ENCODE results near the gene TMEM44. TPM values are rescaled to one million over a fixed set of nuclear protein-coding genes. Genes with fewer than 3 reads are reported as not detected.
"Not testable (repeated sequence)": the region's sequence is repeated elsewhere in the genome, so short reads cannot be mapped to it uniquely, and the experiment has no call there.

The TMEM44 gene
- total RNA-seq, 1 donor from 2014 or later = 3.3 TPM

DNA sequence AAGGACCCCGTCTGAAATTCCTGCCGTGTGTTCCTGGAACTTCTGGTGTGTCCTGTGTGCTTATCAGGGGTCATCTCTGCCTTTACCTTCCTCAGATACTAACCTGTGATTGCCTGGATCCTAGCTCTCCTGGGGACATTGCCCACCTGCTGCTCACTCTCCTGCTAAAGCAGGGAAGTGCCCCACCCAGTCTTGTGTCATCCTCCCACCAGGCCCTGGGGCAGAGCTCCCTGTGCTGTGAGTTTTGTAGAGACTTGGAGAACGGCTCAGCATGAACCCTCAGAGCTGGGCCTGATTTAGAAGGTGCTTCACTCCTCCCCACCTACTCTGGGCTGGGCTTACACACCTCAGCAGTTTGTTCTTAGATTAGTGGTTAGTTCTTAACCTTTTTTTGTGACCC, 3.8 kb upstream of the TMEM44 start:
- Mint-ChIP-seq H3K27ac (no peak overlapping the region), H3K9me3 (no peaks in the 10 kb centered on the region), H3K27me3 (no peaks in the 10 kb centered on the region), H3K4me1 (peaks cover 16% of the 10 kb centered on the region), H3K4me3 (no peak overlapping the region), H3K36me3 (ENCODE audit: low read depth) (peaks cover 23% of the 10 kb centered on the region)
- intact Hi-C loops (cut with micrococcal nuclease) = no loop called here
- TF ChIP-seq, protein P1, sequence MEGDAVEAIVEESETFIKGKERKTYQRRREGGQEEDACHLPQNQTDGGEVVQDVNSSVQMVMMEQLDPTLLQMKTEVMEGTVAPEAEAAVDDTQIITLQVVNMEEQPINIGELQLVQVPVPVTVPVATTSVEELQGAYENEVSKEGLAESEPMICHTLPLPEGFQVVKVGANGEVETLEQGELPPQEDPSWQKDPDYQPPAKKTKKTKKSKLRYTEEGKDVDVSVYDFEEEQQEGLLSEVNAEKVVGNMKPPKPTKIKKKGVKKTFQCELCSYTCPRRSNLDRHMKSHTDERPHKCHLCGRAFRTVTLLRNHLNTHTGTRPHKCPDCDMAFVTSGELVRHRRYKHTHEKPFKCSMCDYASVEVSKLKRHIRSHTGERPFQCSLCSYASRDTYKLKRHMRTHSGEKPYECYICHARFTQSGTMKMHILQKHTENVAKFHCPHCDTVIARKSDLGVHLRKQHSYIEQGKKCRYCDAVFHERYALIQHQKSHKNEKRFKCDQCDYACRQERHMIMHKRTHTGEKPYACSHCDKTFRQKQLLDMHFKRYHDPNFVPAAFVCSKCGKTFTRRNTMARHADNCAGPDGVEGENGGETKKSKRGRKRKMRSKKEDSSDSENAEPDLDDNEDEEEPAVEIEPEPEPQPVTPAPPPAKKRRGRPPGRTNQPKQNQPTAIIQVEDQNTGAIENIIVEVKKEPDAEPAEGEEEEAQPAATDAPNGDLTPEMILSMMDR (IDR thresholded peaks at IDR 0.05) = no peak
- ATAC-seq (ENCODE audit: low read depth) (no peak), DNase-seq (no peak)
- ChIA-PET CTCF (no interaction called here), POLR2A (no interaction called here)

DNA sequence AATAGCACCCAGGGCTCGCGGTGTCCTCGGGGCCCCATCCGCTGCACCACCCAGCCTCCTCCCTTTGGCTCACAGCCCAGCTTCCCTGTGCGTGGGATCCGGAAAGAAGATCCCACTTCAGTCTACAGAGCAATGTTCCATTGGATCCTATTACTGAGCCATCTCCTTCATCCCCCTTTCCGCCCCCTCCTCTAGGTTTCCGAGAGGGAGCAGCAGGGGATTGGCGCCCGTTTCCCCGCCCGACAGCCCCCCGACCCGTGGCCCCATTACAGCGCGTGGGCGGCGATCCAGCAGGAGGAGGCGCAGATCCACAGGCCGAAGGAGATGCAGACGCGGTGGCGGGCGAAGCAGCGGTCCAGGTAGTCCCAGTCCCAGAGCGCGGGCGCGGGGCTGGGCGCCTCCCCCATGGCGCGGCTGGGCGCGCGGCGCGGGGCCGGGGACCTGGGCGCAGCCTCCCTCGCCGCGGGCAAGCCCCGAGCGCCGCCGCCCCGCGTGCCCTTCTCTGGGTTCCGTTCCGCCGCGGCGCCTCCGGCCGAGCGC, 340 bp downstream of the TMEM44 start:
- peak overlapping the region; percentile 81 for H3K4me3 Mint-ChIP-seq
- TF ChIP-seq, protein P1 (IDR thresholded peaks at IDR 0.05) = no peak
- DNase-seq (no peak), ATAC-seq (ENCODE audit: low read depth) (peak; percentile 64)
- H3K9me3 Mint-ChIP-seq = no peaks in the 10 kb centered on the region
- peaks cover 11% of the 10 kb centered on the region for H3K4me1 Mint-ChIP-seq
- H3K36me3 Mint-ChIP-seq (ENCODE audit: low read depth) = no peaks in the 10 kb centered on the region
- CTCF ChIA-PET = interaction anchor here (0.8 to 1.6 kb wide), 3 partner anchors 10 to 161 kb away, joined by 3 to 8 read pairs (median 5); partner anchors contain the start of gene LSG1
- no peaks in the 10 kb centered on the region for H3K27me3 Mint-ChIP-seq
- POLR2A ChIA-PET = interaction anchor here (0.8 kb wide), 1 partner anchor 810 kb away, joined by 4 read pairs; the partner anchor contains the start of gene ACAP2
- H3K27ac Mint-ChIP-seq = no peak overlapping the region
- intact Hi-C loops (cut with micrococcal nuclease) = loop anchor here (1.0 kb wide), 1 partner anchor 39 kb away; the partner anchor contains the start of gene LSG1

DNA sequence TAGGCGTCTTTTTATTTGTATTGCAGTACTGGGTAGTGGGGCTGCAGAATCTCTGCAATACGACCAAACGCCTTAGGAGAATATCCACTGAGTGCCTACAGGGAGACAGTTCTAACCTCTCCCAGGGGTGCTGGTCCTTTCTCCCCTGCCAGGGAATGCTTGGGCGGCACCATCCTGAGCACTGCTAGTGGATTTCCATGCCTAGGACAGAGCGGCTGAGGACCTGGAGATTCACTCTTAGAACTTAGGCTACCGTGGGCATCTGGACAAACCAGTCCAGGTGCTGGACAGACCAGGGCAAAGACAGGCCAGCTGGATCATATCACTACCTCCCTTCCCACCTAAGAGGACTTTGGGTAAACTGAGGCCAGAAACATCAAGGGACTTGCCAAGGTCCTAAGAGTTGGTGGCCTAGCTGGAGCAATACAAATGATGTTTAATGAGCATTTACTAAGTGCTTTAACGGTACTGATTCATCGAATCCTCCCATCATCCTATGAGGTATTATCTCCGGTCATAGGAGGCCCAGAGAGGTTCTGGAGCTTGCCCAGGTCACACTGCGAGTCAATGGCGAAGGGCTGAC, 902 bp downstream of the TMEM44 start:
- no peaks in the 10 kb centered on the region for H3K9me3 Mint-ChIP-seq
- POLR2A ChIA-PET = interaction anchor here (0.8 kb wide), 1 partner anchor 811 kb away, joined by 4 read pairs; the partner anchor contains the start of gene ACAP2
- peak overlapping the region; percentile 81 for H3K4me3 Mint-ChIP-seq
- H3K27ac Mint-ChIP-seq = no peak overlapping the region
- ATAC-seq (ENCODE audit: low read depth) = no peak
- no peaks in the 10 kb centered on the region for H3K27me3 Mint-ChIP-seq
- no peak for DNase-seq
- H3K4me1 Mint-ChIP-seq = peaks cover 10% of the 10 kb centered on the region
- TF ChIP-seq, protein P1 (IDR thresholded peaks at IDR 0.05) = no peak
- H3K36me3 Mint-ChIP-seq (ENCODE audit: low read depth) = no peaks in the 10 kb centered on the region
- intact Hi-C loops (cut with micrococcal nuclease) = no loop called here
- CTCF ChIA-PET = interaction anchor here (0.8 to 1.6 kb wide), 2 partner anchors 10 to 40 kb away, joined by 3 to 8 read pairs; partner anchors contain the start of gene LSG1

DNA sequence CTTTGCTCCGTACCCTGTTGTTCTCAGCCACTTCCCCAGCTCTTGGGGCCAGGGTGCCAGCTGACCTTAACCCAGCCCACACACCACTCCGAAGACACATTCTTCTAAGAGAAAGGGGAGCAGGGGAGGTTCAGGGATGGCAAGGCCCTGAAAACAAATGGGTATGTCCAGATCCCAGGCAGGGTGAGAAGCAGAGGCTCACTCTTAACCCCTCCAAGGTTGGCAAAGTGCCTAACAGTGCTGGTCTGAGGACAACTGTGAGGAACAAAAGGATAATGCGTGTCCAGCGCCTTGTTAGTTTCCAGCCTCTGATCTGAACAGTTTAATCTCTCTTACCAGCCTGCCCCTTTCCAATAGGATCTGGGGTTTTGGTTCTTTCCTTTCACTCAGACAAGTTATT, 1.5 kb downstream of the TMEM44 start:
- no peaks in the 10 kb centered on the region for H3K27me3 Mint-ChIP-seq
- H3K27ac Mint-ChIP-seq = no peak overlapping the region
- intact Hi-C loops (cut with micrococcal nuclease) = no loop called here
- no peaks in the 10 kb centered on the region for H3K36me3 Mint-ChIP-seq (ENCODE audit: low read depth)
- DNase-seq = no peak
- H3K4me1 Mint-ChIP-seq = peaks cover 6% of the 10 kb centered on the region
- no peaks in the 10 kb centered on the region for H3K9me3 Mint-ChIP-seq
- POLR2A ChIA-PET = no interaction called here
- CTCF ChIA-PET = no interaction called here
- ATAC-seq (ENCODE audit: low read depth) = no peak
- peak overlapping the region; percentile 81 for H3K4me3 Mint-ChIP-seq
- TF ChIP-seq, protein P1 (IDR thresholded peaks at IDR 0.05) = no peak

DNA sequence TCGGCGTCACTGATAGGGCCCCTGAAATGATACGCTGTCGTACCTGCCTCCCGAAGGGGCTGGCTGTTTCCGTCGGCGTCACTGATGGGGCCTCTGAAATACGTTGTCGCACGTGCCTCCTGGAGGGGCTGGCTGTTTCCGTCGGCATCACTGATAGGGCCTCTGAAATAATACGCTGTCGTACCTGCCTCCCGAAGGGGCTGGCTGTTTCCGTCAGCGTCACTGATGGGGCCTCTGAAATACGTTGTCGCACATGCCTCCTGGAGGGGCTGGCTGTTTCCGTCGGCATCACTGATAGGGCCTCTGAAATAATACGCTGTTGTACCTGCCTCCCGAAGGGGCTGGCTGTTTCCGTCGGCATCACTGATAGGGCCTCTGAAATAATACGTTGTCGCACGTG, 2.5 kb downstream of the TMEM44 start:
- DNase-seq; intact Hi-C loops (cut with micrococcal nuclease); H3K9me3 Mint-ChIP-seq; H3K36me3 Mint-ChIP-seq (ENCODE audit: low read depth); POLR2A ChIA-PET; H3K4me3 Mint-ChIP-seq; CTCF ChIA-PET; H3K27ac Mint-ChIP-seq; ATAC-seq (ENCODE audit: low read depth); H3K4me1 Mint-ChIP-seq; H3K27me3 Mint-ChIP-seq: not testable (repeated sequence)
